HL-60/S4 treated with retinoic acid at 250 ng/mL for 4 days and 3 days (cell line): Measurements from ENCODE around the gene ARPC3.
"Not testable (repeated sequence)": the region's sequence is repeated elsewhere in the genome, so short reads cannot be mapped to it uniquely, and the experiment has no call there.

ENCODE experiments used
- in situ Hi-C: fragments of 300-500 bp; cut with MboI; formaldehyde crosslinking; loops from 2 replicates; pipeline ENCODE4 v1.7.0; 2022; ENCODE audit warnings: low sequenced_read_pairs

The ARPC3 gene

GRCh38 chr12:110449799-110450497 is at the start of gene ARPC3:
ARPC3 (minus strand) TSS chr12:110450337; CDS start chr12:110450260, 77 bp downstream.
- in situ Hi-C loops: loop anchor here (10.0 kb wide), 2 partner anchors 55 to 245 kb away; partner anchors contain the start of genes RAD9B and VPS29

GRCh38 chr12:110498984-110499706 is 49.0 kb upstream of the ARPC3 start:
- in situ Hi-C loops: no loop called here

GRCh38 chr12:110475426-110475825 is 25.3 kb upstream of the ARPC3 start:
- in situ Hi-C loops: no loop called here

- in situ Hi-C loops: no loop called here
Observed at GRCh38 chr12:110468214-110469048, 18.3 kb upstream of the ARPC3 start, which contains the start of the genes FAM216A and GPN3. FAM216A (plus strand) TSS chr12:110468845; CDS start chr12:110468876, 31 bp downstream. GPN3 (minus strand) TSS chr12:110468257; CDS start chr12:110468203, 54 bp downstream.

- in situ Hi-C loops: no loop called here
Observed at GRCh38 chr12:110467847-110468213, 17.7 kb upstream of the ARPC3 start.

GRCh38 chr12:110466791-110467190 is 16.7 kb upstream of the ARPC3 start:
- in situ Hi-C loops: no loop called here

GRCh38 chr12:110465765-110466164 is 15.6 kb upstream of the ARPC3 start:
- in situ Hi-C loops: not testable (repeated sequence)

GRCh38 chr12:110465024-110465423 is 14.9 kb upstream of the ARPC3 start:
- in situ Hi-C loops: no loop called here

GRCh38 chr12:110461189-110461588 is 11.1 kb upstream of the ARPC3 start:
- in situ Hi-C loops: not testable (repeated sequence)

GRCh38 chr12:110458756-110459155 is 8.6 kb upstream of the ARPC3 start:
- in situ Hi-C loops: loop anchor here (10.0 kb wide), 2 partner anchors 46 to 236 kb away; partner anchors contain the start of genes RAD9B and VPS29

- in situ Hi-C loops: loop anchor here (10.0 kb wide), 2 partner anchors 51 to 241 kb away; partner anchors contain the start of genes RAD9B and VPS29
Observed at GRCh38 chr12:110453569-110454296, 3.6 kb upstream of the ARPC3 start.

GRCh38 chr12:110451263-110451662 is 1.1 kb upstream of the ARPC3 start:
- in situ Hi-C loops: loop anchor here (10.0 kb wide), 2 partner anchors 54 to 244 kb away; partner anchors contain the start of genes RAD9B and VPS29

GRCh38 chr12:110444455-110444854 is 5.7 kb downstream of the ARPC3 start:
- in situ Hi-C loops: no loop called here

- in situ Hi-C loops: no loop called here
Observed at GRCh38 chr12:110436231-110436630, 13.9 kb downstream of the ARPC3 start.

GRCh38 chr12:110431957-110432587 is 18.1 kb downstream of the ARPC3 start:
- in situ Hi-C loops: no loop called here

- in situ Hi-C loops: not testable (repeated sequence)
Observed at GRCh38 chr12:110429676-110430075, 20.5 kb downstream of the ARPC3 start.

- in situ Hi-C loops: no loop called here
Observed at GRCh38 chr12:110426406-110426805, 23.7 kb downstream of the ARPC3 start.

- in situ Hi-C loops: no loop called here
Observed at GRCh38 chr12:110424237-110424636, 25.9 kb downstream of the ARPC3 start.

GRCh38 chr12:110421701-110422100 is 28.4 kb downstream of the ARPC3 start:
- in situ Hi-C loops: no loop called here
